KBM-7 (cell line): ENCODE results near the gene MACROD2.

Experiments used
- DNase-seq: peaks from one replicate; pipeline ENCODE4 v3.0.0-alpha.2; 2015
- in situ Hi-C: fragments of 300-500 bp; cut with MboI; formaldehyde crosslinking; loops from 2 replicates; pipeline ENCODE4 v1.14.3; 2020; ENCODE audit warnings: low sequenced_read_pairs, low pct_unique_long_range_greater_than_20kb, mixed read lengths

Gene MACROD2

DNA sequence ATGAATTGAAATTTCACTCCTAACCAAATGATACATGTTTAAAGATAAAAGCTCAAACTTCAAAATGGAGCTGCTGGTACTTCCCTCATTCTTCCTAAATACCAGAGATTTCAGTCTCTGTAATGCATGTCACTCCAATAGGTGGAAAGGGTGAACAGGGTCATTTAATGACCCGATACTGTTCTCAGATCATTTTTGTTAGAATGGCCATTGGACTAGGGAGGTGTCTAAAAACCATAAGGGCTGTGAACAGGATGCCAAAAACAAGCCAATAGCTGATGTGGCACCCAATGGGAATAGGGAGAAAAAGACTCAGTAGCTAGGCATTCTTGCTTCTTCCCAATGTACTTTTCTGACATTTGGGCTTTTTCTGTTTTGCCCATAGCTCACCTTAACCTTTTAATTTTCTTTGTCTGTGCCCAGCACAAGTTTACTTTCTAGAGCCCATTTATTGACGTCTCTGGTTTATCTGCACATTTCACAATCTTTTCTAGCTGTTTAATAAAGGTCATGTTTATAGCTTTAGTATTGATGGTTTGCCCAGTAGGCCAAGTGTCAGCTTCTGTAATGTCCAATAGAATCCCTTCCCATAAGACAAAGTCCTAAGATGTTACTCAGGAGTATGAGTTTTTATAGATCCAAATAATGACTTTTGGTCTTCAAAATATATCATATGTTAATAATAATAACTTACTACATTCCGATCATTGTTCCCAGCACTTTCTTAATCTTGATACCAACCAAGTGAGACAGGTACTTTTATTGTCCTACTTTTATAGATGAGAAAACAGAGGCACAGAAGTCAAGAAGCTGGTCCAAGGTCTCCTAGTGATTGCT, 366.4 kb downstream of the MACROD2 start:
- DNase-seq, result no peak
- in situ Hi-C loops, result no loop called here

- in situ Hi-C loops, result no loop called here
- no peak for DNase-seq
Measured at GRCh38 chr20:14374196-14374595, 378.9 kb downstream of the MACROD2 start.

- DNase-seq, result no peak
- in situ Hi-C loops, result no loop called here
Measured at GRCh38 chr20:14375416-14375985, 380.2 kb downstream of the MACROD2 start.

- DNase-seq, result no peak
- in situ Hi-C loops, result no loop called here
Measured at GRCh38 chr20:14378326-14378725, 383.0 kb downstream of the MACROD2 start.

GRCh38 chr20:14383335-14383734, 388.0 kb downstream of the MACROD2 start:
- in situ Hi-C loops, result no loop called here
- no peak for DNase-seq

DNA sequence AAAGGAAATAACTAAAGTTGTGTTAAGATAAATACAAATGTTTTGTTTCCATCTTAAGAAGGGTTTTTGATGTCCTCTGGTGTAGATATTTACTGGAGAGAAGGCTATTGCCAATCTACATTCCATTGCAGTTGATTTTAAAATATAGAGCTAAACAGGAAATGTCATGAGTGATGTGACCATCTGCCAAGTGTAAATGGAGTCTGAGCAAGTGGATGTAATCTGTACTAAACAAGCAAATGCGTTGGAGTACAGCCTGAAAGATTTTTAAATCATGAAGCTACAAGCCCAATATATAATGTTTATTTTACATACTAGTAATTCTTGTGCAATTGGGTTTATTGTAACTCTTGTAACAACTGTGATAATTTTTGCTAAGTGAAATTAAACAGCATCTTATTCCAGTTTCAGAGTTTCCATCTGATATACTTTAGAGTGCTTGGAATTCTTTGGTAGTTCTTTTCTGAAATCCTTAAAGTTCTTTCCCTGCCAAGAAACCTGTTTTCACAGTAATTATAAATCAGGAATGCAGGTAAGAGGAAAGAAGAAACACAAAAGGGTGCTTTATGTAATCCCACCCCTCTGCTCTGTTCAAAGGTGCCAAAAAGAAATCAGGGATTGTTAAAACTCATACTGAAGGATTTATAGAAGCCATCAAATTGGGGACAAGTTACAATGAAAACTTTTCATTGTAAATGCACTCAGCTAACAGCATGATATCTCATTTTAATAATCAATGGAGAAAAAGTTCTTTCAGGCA, 389.3 kb downstream of the MACROD2 start:
- in situ Hi-C loops, result no loop called here
- no peak for DNase-seq

- DNase-seq, result no peak
- in situ Hi-C loops, result no loop called here
Measured at GRCh38 chr20:14385176-14385740, 389.9 kb downstream of the MACROD2 start.

DNA sequence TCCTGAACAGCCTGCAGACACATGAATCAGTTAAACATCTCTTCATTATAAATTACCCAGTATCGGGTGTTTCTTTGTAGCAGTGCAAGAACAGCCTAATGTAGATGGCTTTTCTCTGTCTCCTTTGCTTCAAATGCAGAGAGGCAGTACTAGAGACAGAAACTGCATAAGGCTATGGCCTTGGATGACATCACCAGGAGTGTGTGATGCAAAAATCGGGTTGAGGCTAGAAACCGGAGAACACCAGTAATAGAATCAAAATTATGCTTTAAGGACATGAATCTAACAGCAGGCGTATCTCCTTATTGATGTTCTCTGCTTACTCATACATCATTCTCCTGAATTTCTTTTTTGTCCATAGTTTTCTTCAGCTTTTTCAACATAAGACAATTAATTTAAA, 391.4 kb downstream of the MACROD2 start:
- in situ Hi-C loops, result no loop called here
- DNase-seq, result no peak

DNA sequence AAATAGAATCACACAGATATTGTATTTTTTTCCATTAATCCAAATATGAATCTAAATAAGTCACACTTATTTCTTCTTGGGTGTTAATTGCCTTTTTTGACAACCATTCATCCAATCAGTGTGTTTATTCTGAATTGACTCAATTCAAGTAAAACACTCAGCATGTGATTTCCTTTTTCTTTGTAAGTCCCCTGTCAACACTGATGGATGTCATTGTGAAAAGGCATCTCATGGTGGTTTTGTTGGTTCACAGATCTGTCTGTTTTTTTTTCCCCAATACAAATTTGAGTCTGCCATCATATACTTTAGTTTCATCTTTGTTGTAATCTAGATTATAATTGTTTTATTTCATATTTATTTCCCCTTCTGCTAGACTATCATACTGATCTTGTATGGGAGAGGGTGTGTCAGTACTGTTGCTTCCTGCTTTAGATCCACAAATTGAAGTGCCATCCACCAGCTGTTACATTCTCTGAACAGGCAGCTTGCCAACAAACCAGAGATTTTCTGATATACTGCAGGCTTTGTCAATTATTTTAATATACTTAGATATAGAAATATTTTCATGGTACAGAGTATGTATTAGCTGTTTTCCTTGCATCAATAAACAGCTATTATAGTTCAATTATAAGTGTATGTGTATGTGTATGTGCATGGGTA, 406.3 kb downstream of the MACROD2 start:
- DNase-seq, result no peak
- in situ Hi-C loops, result no loop called here

DNA sequence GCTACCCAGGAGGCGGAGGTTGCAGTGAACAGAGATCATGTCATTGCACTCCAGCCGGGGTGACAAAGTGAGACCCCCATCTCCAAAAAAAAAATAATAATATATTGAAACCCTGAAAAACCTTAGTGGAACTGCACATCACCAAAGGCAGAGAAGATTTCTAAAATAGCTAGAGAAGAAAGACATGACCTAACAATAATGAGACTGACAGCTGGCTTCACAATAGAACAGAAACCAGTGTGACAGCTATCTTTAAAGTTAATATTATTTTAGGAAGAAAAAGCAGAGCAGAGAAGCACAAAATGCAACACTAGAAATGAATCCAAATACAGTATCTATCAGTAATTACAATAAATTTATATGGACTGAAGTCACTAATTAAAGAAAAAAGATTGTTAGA, 409.2 kb downstream of the MACROD2 start:
- DNase-seq, result no peak
- in situ Hi-C loops, result no loop called here

- in situ Hi-C loops, result no loop called here
- DNase-seq, result no peak
Measured at GRCh38 chr20:14406495-14406894, 411.2 kb downstream of the MACROD2 start.

DNA sequence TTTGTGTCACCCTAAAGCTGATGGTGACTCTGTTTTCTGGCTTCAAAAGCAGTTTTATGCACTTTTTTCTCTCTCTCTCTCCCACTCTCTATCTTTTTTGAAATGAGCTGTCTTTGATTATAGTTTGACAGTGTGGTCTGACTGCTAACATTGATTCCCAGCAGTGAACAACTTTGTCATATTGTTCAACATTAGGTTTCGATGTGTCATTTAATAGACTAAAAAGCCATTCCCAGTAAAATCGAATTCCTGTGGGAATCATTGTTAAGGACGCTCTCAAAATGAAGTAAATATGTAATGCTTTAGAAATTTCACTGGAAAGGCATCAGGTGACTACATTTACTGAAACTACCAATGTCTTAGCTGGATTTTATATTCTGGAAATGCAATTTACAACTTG, 412.0 kb downstream of the MACROD2 start:
- in situ Hi-C loops, result no loop called here
- no peak for DNase-seq

GRCh38 chr20:14410869-14411555, 415.7 kb downstream of the MACROD2 start:
- in situ Hi-C loops, result no loop called here
- DNase-seq, result no peak

DNA sequence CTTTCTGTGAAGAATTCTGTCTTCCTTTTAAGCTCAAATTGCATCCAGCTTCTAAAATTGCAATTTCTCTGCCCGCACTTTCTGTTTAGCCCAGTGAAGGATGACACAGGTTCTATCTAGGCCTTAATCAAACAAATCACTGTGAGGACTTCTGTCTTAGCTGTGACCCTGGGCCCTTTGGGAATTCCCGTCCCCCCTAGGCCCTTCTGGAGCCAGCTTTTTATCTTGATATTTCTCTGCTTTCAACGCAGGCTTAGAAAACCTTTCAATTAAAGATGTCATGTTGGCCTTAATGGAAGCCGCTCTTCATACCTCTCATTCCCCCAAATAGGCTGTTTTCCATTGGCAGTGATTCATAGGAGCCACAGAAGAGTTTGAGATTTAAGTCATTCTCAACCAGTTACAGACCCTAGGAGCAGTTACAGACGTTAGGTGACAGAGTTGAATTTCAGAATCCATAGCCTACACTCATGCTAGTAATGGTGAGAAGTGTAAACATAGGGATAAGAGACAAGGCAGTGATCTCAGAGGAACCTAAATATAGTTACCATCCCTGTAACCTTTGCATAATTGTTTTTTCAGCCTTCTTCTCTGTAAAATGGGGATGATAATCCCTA, 416.9 kb downstream of the MACROD2 start:
- in situ Hi-C loops, result no loop called here
- no peak for DNase-seq

DNA sequence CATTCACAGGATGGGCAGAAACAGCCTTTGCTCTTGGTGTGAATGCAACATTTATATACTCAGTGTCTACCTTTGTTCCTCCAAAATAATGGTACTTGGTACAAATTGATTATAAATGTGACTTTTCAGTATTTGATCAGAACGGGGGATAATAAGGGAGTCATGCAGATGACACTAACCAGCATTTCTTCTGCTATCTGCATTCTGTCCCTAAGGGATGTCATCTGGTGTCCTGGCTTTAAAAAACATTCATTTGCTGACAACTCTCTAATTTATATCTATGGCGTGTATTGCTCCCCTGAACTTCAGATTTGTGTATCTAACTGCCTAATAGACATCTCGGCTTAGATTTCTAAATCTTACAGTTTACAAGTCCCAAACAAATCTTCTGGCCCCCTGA, 418.5 kb downstream of the MACROD2 start:
- DNase-seq, result no peak
- in situ Hi-C loops, result no loop called here

GRCh38 chr20:14414560-14414959, 419.2 kb downstream of the MACROD2 start:
- no peak for DNase-seq
- in situ Hi-C loops, result no loop called here

DNA sequence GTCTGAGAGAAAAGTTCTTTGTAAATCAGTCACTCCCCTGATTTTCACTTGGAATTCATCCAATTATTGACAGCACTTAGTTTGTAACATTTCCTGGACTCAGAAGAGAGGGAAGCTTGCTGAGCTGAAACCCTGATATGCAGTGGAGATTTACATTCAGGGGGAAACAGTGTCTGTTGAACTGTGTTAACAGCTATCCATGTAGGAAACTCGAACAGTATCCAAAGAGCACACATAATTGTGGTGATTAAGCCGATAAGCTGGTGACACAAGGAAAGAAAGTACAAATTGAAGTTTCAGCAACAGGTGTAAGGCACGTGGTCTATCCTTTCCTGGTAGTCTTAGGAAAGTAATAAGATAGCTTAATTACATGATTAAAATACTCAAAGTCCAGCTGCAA, 420.2 kb downstream of the MACROD2 start:
- in situ Hi-C loops, result no loop called here

DNA sequence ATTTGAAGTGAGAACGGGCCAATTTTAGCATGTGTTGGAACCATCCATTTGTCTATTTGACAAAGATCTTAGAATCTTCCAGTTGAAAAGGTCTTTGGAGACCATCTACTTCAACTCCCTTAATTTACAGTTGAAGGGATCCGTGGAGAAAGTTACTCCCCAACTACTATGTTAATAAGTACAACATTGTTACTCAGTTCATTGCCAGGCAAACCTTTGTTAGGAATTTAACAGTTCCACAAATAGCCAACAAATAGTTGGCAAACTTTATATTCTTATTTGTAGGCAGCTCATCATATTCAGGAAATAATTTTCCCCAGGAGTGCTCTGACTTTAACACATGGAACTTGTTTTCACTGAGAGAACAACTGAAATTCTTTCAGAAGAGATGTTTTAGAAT, 423.1 kb downstream of the MACROD2 start:
- no peak for DNase-seq
- in situ Hi-C loops, result no loop called here

More for the DNA sequence above, 420.2 kb downstream of the MACROD2 start:
- no peak for DNase-seq
